WTC11 (cell line): Measurements from ENCODE around the gene TTLL5. TPM values are rescaled to one million over a fixed set of nuclear protein-coding genes. Genes with fewer than 3 reads are reported as not detected.

Experiments used
- ATAC-seq: fragments of 200-7000 bp; cut with Tn5 transposase; 2 replicates; pipeline ENCODE4 v1.10.0; 2021; ENCODE audit warnings: mild to moderate bottlenecking, moderate library complexity
- CTCF ChIA-PET: fragments of 300-600 bp; sonication (Branson Sonifier 250); formaldehyde crosslinking; loops from one replicate; lab custom pipeline; 2021; ENCODE audit warnings: antibody characterized with exemption; lab: Charles Lee
- POLR2A ChIA-PET: fragments of 350-600 bp; sonication (Branson Sonifier 250); formaldehyde crosslinking; loops from one replicate; lab custom pipeline; 2021; ENCODE audit warnings: antibody characterized with exemption; lab: Charles Lee
- DNase-seq: peaks from one replicate; pipeline ENCODE4 v3.0.0; 2021; ENCODE audit warnings: low spot score
- H3K27ac Mint-ChIP-seq: 2 replicates; pipeline ENCODE4 v1.8.0; 2021; ENCODE audit warnings: mixed read lengths
- H3K27me3 Mint-ChIP-seq: 2 replicates; pipeline ENCODE4 v1.8.0; 2021; ENCODE audit warnings: low read depth, mild to moderate bottlenecking, moderate library complexity, mixed read lengths
- H3K36me3 Mint-ChIP-seq: 2 replicates; pipeline ENCODE4 v1.8.0; 2021; ENCODE audit warnings: mixed read lengths
- H3K4me1 Mint-ChIP-seq: 2 replicates; pipeline ENCODE4 v1.8.0; 2022; ENCODE audit warnings: mixed read lengths
- H3K4me3 Mint-ChIP-seq: 2 replicates; pipeline ENCODE4 v1.8.0; 2021; ENCODE audit warnings: mild to moderate bottlenecking, moderate library complexity, mixed read lengths
- H3K9me3 Mint-ChIP-seq: 2 replicates; pipeline ENCODE4 v1.8.0; 2021; ENCODE audit warnings: mixed read lengths
- ATF6 ChIP-seq: sonication (generic); formaldehyde crosslinking; IDR thresholded peaks from 2 replicates; pipeline ENCODE4 v1.8.1; 2023; ENCODE audit warnings: mild to moderate bottlenecking, missing genetic modification reagents
- CDX4 ChIP-seq: fragments of 250-450 bp; sonication (Bioruptor Pico); IDR thresholded peaks from 2 replicates; pipeline ENCODE4 v1.9.0; 2021; ENCODE audit warnings: moderate library complexity, mild to moderate bottlenecking, inconsistent platforms, borderline replicate concordance
- CTCF ChIP-seq: fragments of 200-600 bp; IDR thresholded peaks from 2 replicates; pipeline ENCODE4 v1.8.0; 2022; ENCODE audit warnings: antibody characterized with exemption
- FOXP4 ChIP-seq: sonication (generic); formaldehyde crosslinking; IDR thresholded peaks from 2 replicates; pipeline ENCODE4 v1.8.0; 2022; ENCODE audit warnings: mild to moderate bottlenecking, missing genetic modification reagents
- GTF2I ChIP-seq: fragments of 250-450 bp; sonication (Bioruptor Pico); conservative IDR thresholded peaks from 2 replicates; pipeline ENCODE4 v1.4.0; 2021; ENCODE audit warnings: mild to moderate bottlenecking
- HMGA2 ChIP-seq: fragments of 250-450 bp; sonication (Bioruptor Pico); IDR thresholded peaks from 2 replicates; pipeline ENCODE4 v1.4.0; 2021; ENCODE audit warnings: mild to moderate bottlenecking, moderate library complexity
- KAT7 ChIP-seq: sonication (generic); formaldehyde crosslinking; IDR thresholded peaks from 2 replicates; pipeline ENCODE4 v1.8.1; 2023; ENCODE audit warnings: missing genetic modification reagents, mild to moderate bottlenecking, borderline replicate concordance
- MLX ChIP-seq: sonication (generic); formaldehyde crosslinking; IDR thresholded peaks from 2 replicates; pipeline ENCODE4 v1.8.1; 2023; ENCODE audit warnings: mild to moderate bottlenecking, missing genetic modification reagents, moderate library complexity
- NFYB ChIP-seq: sonication (generic); formaldehyde crosslinking; conservative IDR thresholded peaks from 2 replicates; pipeline ENCODE4 v1.8.0; 2022; ENCODE audit warnings: low read depth, missing genetic modification reagents
- RORB ChIP-seq: fragments of 250-450 bp; sonication (Bioruptor Pico); IDR thresholded peaks from 2 replicates; pipeline ENCODE4 v1.9.0; 2021; ENCODE audit warnings: mild to moderate bottlenecking
- ZNF219 ChIP-seq: sonication (generic); formaldehyde crosslinking; IDR thresholded peaks from 2 replicates; pipeline ENCODE4 v1.8.0; 2023; ENCODE audit warnings: missing genetic modification reagents, mild to moderate bottlenecking, borderline replicate concordance
- ZNF281 ChIP-seq: sonication (generic); formaldehyde crosslinking; IDR thresholded peaks from 2 replicates; pipeline ENCODE4 v1.8.0; 2023; ENCODE audit warnings: mild to moderate bottlenecking, missing genetic modification reagents
- ZNF512 ChIP-seq: sonication (generic); formaldehyde crosslinking; IDR thresholded peaks from 2 replicates; pipeline ENCODE4 v1.8.1; 2022; ENCODE audit warnings: missing genetic modification reagents, borderline replicate concordance
- total RNA-seq: library from RNA; stranded (reverse); gene quantifications from 3 replicates; pipeline ENCODE4 v1.2.3, GENCODE V29; 2021

Gene TTLL5
- total RNA-seq, 1 experiment from 2014 or later = 39.6 TPM

- ChIA-PET POLR2A (no interaction called here), CTCF (interaction anchor here (0.7 to 10.6 kb wide), 16 partner anchors 9 to 409 kb away, joined by 3 to 307 read pairs (median 6); no protein-coding TSS in a partner anchor)
- no peaks in the 10 kb centered on the region for H3K36me3 Mint-ChIP-seq
- ATAC-seq = no peak
- H3K4me3 Mint-ChIP-seq = no peak overlapping the region
- H3K4me1 Mint-ChIP-seq = peaks cover 46% of the 10 kb centered on the region
- H3K27me3 Mint-ChIP-seq = peaks cover 18% of the 10 kb centered on the region
- H3K9me3 Mint-ChIP-seq = no peaks in the 10 kb centered on the region
- peak overlapping the region; percentile 64; the same call in 1 of the 2 replicates for H3K27ac Mint-ChIP-seq
- TF ChIP-seq RORB (CRISPR knock-in tag) = no peak
- DNase-seq = no peak
Observed at GRCh38 chr14:75978249-75978731, 317.2 kb downstream of the TTLL5 start.

- Mint-ChIP-seq H3K4me3 (no peak overlapping the region), H3K27ac (no peak overlapping the region)
- peak; percentile 31 for ATAC-seq
Observed at GRCh38 chr14:75979071-75979571, 318.1 kb downstream of the TTLL5 start.

GRCh38 chr14:75979648-75980565 lies 318.9 kb downstream of the TTLL5 start:
- H3K4me3 Mint-ChIP-seq = no peak overlapping the region
- DNase-seq (no peak), ATAC-seq (no peak)
- H3K27ac Mint-ChIP-seq = no peak overlapping the region
- peaks cover 34% of the 10 kb centered on the region for H3K27me3 Mint-ChIP-seq
- ChIA-PET POLR2A (no interaction called here), CTCF (interaction anchor here (0.7 to 10.6 kb wide), 45 partner anchors 9 to 419 kb away, joined by 3 to 307 read pairs (median 4); partner anchors contain the start of genes ERG28, FLVCR2 and TTLL5)
- TF ChIP-seq NFYB (no peak), KAT7 (CRISPR knock-in tag) (no peak), ZNF219 (CRISPR knock-in tag) (no peak)
- no peaks in the 10 kb centered on the region for H3K9me3 Mint-ChIP-seq
- H3K4me1 Mint-ChIP-seq = peaks cover 46% of the 10 kb centered on the region
- no peaks in the 10 kb centered on the region for H3K36me3 Mint-ChIP-seq

More at GRCh38 chr14:75979071-75979571, 318.1 kb downstream of the TTLL5 start:
- ChIA-PET POLR2A (no interaction called here), CTCF (interaction anchor here (0.7 to 10.6 kb wide), 43 partner anchors 10 to 418 kb away, joined by 3 to 307 read pairs (median 4); partner anchors contain the start of genes ERG28 and TTLL5)
- H3K27me3 Mint-ChIP-seq = peaks cover 26% of the 10 kb centered on the region
- no peaks in the 10 kb centered on the region for H3K36me3 Mint-ChIP-seq
- peaks cover 46% of the 10 kb centered on the region for H3K4me1 Mint-ChIP-seq
- TF ChIP-seq MLX (no peak), HMGA2 (CRISPR knock-in tag) (no peak), CTCF (0 out of 2 replicates have a peak, but pooled peaks have one; percentile 38), RORB (CRISPR knock-in tag) (no peak), GTF2I (0 out of 2 replicates have a peak, but pooled peaks have one; percentile 8)
- H3K9me3 Mint-ChIP-seq = no peaks in the 10 kb centered on the region
- peak; percentile 72 for DNase-seq

- H3K27me3 Mint-ChIP-seq = peaks cover 39% of the 10 kb centered on the region
- no peaks in the 10 kb centered on the region for H3K36me3 Mint-ChIP-seq
- peak overlapping the region; percentile 84 for H3K4me3 Mint-ChIP-seq
- ATAC-seq = no peak
- no peaks in the 10 kb centered on the region for H3K9me3 Mint-ChIP-seq
- DNase-seq = no peak
- ChIA-PET CTCF (interaction anchor here (0.7 to 10.6 kb wide), 12 partner anchors 16 to 553 kb away, joined by 3 to 307 read pairs (median 7); partner anchors contain the start of genes FLVCR2 and JDP2), POLR2A (no interaction called here)
- H3K4me1 Mint-ChIP-seq = peaks cover 46% of the 10 kb centered on the region
- no peak overlapping the region for H3K27ac Mint-ChIP-seq
- no peak for TF ChIP-seq ZNF512 (CRISPR knock-in tag)
- TF ChIP-seq FOXP4 = no peak
- no peak for TF ChIP-seq CDX4
- no peak for TF ChIP-seq ZNF281 (CRISPR knock-in tag)
- TF ChIP-seq ATF6 (CRISPR knock-in tag) = no peak
Observed at GRCh38 chr14:75980856-75981255, 319.8 kb downstream of the TTLL5 start.
